Measurements from ENCODE around the gene PDE11A.

PDE11A gene

DNA sequence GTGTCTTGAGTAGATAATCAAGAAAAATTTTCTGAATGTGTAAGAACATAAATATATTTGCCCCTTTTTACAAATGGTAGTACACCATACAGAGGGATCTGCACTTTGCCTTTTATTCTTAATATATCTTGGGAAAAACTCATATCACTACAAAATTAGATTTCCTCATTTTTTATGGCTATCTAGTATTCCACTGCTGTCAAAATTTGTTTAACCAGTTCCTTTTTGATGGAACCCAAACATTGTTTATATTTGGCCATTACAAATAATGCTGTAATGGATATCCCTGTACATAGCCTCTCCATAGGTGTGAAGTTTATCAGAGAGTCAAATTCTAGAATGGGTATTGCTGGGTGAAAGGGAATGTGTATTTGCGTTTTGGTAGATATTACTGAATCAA, 436.9 kb downstream of the PDE11A start:
- DNase-seq = no peak
- no peak for TF ChIP-seq GATA1 (IDR thresholded peaks at IDR 0.05; ENCODE audit: low read depth, low read length)
- TF ChIP-seq POLR2A (IDR thresholded peaks at IDR 0.05; ENCODE audit: low read length) = no peak

GRCh38 chr2:177633910-177634294, 438.7 kb downstream of the PDE11A start:
- DNase-seq = no peak
- TF ChIP-seq POLR2A (IDR thresholded peaks at IDR 0.05; ENCODE audit: low read length) = no peak
- TF ChIP-seq GATA1 (IDR thresholded peaks at IDR 0.05; ENCODE audit: low read depth, low read length) = no peak

GRCh38 chr2:177633111-177633510, 439.5 kb downstream of the PDE11A start:
- DNase-seq = no peak
- TF ChIP-seq GATA1 (IDR thresholded peaks at IDR 0.05; ENCODE audit: low read depth, low read length) (no peak), POLR2A (IDR thresholded peaks at IDR 0.05; ENCODE audit: low read length) (no peak)

DNA sequence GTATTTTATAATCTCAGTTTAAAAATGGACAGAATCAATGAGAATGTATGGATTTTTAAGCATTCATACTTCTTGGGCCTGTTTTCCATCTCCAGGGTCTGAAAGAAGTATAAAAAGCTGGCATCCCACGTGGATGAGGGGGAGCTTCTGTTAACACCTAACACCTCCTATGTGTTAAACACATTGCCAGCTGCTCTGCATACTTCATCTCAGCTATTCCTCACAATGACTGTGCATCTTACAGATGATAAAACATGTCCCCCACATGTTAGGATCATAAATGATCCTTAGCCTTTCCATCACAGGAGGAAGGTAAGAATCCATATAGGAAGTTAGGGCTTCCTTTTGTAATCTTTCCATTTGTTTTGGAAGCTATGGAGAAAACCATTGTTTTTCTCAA, 440.9 kb downstream of the PDE11A start:
- DNase-seq = no peak

GRCh38 chr2:177629357-177630024, 443.1 kb downstream of the PDE11A start:
- TF ChIP-seq POLR2A (IDR thresholded peaks at IDR 0.05; ENCODE audit: low read length) (no peak), GATA1 (IDR thresholded peaks at IDR 0.05; ENCODE audit: low read depth, low read length) (no peak)
- DNase-seq = no peak

More for the DNA sequence above, 440.9 kb downstream of the PDE11A start:
- TF ChIP-seq POLR2A (IDR thresholded peaks at IDR 0.05; ENCODE audit: low read length) (no peak), GATA1 (IDR thresholded peaks at IDR 0.05; ENCODE audit: low read depth, low read length) (no peak)

DNA sequence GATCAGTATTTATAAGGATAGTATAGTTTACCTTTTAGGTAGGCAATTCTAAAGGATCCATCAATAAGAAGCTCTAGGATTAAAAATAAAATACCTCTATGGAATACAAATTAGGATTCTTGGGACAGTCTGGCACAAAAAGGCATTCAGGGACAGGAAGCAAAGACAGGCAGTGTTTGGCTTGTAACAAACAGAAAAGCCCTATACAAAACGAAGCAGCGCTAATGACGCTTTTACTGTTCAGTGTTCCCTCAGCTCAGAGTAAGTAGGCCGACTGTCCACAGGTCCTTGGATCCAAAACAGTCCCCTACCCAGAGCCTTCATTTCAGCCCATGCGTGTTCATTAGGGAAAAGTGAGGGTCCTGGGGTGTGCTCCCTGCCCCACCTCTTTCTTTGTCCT, 443.7 kb downstream of the PDE11A start:
- TF ChIP-seq GATA1 (IDR thresholded peaks at IDR 0.05; ENCODE audit: low read depth, low read length) = no peak
- TF ChIP-seq POLR2A (IDR thresholded peaks at IDR 0.05; ENCODE audit: low read length) = no peak
- DNase-seq = no peak

DNA sequence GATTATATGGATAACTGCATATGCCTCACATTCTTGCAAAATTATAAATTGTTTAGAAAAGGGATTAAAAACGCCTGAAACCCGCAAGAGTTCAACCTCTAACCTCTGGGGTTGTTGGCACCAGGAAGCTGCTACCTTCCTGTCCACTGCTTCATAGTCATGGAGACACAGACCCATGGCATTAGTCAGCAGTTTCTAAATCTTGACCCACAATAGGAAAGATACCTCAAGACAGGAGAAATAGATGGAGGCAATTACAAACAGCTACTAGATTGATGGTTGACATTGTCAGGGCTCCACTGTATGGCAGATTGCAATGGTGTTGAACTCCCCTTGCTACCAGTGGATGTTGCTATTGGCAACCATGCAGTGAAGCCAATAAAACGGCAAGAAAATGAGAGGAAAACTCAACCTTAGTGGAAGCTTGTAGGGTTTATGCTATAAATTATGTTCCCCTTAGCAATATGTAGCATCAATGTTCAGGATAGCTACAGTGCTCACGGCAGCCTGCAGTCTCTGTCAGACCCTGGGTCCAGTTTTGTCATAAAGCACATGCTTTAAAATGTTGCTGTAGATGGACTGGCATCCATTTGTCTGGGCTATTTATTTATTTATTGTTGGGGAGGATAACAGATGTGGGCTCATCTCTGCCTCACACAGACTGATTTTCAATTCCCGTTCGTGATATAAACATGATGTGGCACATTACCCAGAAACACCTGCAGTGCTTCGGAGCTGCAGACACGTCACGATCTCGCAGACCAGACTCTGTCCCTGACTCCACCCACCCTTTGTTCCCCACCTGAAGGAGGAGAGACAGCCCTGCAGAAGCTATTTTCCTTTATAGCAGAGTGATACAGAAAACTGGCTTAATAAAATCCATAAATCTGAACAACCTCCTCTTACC, 446.6 kb downstream of the PDE11A start:
- TF ChIP-seq GATA1 (IDR thresholded peaks at IDR 0.05; ENCODE audit: low read depth, low read length) (no peak), POLR2A (IDR thresholded peaks at IDR 0.05; ENCODE audit: low read length) (no peak)
- no peak for DNase-seq

- no peak for DNase-seq
- TF ChIP-seq GATA1 (IDR thresholded peaks at IDR 0.05; ENCODE audit: low read depth, low read length) (no peak), POLR2A (IDR thresholded peaks at IDR 0.05; ENCODE audit: low read length) (no peak)
Observed at GRCh38 chr2:177622521-177622920, 450.1 kb downstream of the PDE11A start.

DNA sequence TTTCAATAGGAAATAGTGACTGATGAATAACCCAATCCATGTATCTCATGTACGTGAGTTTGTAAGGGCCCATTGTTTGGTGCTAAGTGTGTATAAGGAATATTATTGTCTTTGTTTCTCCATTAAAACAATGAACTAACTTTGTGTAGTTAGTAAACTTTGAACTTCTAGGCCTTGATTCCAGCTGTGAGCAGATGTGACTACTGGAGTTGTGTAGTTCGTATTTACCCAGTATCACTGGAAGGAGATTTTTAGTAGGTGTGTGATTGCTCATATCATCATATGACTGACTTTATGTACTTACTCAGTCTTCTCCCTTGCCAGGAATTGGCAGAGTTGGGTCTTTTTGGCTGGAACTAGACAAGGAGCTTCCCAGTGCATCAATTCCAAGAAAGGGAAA, 452.6 kb downstream of the PDE11A start:
- no peak for DNase-seq
- TF ChIP-seq POLR2A (IDR thresholded peaks at IDR 0.05; ENCODE audit: low read length) (no peak), GATA1 (IDR thresholded peaks at IDR 0.05; ENCODE audit: low read depth, low read length) (no peak)

DNA sequence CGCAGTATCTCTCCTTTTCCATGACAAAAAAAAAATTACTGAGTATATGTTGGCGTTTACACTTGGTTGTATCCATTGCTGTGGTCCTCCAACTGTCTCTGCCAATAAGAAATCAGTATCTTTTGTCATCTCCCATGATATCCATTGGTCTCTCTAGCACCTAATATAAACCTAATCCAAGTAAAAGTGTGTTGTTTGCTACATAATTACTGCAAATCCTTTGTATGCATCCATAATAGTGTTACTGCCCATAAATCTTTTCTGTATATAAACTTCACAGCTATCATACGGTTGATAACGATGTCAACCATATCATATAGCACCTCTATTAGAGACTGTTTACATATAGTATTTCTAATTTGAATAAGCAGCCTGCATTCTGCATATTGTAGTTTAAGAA, 453.1 kb downstream of the PDE11A start:
- DNase-seq = no peak
- no peak for TF ChIP-seq POLR2A (IDR thresholded peaks at IDR 0.05; ENCODE audit: low read length)
- no peak for TF ChIP-seq GATA1 (IDR thresholded peaks at IDR 0.05; ENCODE audit: low read depth, low read length)

- TF ChIP-seq POLR2A (IDR thresholded peaks at IDR 0.05; ENCODE audit: low read length) = peak; percentile 50
- TF ChIP-seq GATA1 (IDR thresholded peaks at IDR 0.05; ENCODE audit: low read depth, low read length) = no peak
- peak; percentile 93 to 95 for DNase-seq
Observed at GRCh38 chr2:177618255-177619253, 454.0 kb downstream of the PDE11A start.

GRCh38 chr2:177617849-177618248, 454.7 kb downstream of the PDE11A start:
- DNase-seq = no peak
- TF ChIP-seq POLR2A (IDR thresholded peaks at IDR 0.05; ENCODE audit: low read length) (no peak), GATA1 (IDR thresholded peaks at IDR 0.05; ENCODE audit: low read depth, low read length) (no peak)

DNA sequence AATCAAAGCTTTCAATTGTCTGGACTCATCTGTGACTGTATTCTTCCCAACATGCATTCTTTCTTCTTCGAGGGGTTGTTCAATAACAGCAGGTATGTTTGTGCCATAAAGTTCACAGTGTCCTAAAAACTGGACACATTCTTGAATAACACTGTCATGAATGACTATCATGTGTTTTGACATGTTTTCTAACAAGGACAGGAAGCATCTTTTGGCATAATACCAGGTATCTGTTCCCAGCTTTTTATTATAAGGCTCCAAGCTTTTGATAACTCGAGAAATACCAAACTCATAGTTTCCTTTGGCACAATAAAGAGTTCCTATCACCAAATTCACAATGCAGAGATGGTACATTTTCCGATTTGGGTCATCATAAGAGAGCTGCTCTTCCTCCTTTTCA, 455.8 kb downstream of the PDE11A start:
- TF ChIP-seq POLR2A (IDR thresholded peaks at IDR 0.05; ENCODE audit: low read length) (no peak), GATA1 (IDR thresholded peaks at IDR 0.05; ENCODE audit: low read depth, low read length) (no peak)
- DNase-seq = no peak

DNA sequence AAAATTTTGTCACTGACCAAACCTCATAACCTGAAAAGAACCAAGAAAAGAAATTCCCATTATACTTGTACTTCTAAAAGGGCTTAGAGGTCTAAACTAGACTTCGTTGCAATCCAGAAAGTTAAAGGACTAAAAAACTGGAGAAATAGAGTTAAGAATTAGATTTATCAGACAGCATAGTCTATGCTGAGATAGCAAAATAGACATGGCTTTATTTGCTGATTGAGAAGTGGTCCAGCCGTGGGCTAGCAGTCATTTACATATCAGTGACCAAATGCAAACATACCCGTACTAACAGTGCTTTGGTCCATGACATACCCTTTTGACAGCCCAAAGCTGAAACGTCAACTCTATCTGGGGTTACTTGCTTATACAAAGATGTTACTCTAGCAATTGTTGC, 456.5 kb downstream of the PDE11A start:
- TF ChIP-seq POLR2A (IDR thresholded peaks at IDR 0.05; ENCODE audit: low read length) (no peak), GATA1 (IDR thresholded peaks at IDR 0.05; ENCODE audit: low read depth, low read length) (no peak)

More for the DNA sequence above, 456.5 kb downstream of the PDE11A start:
- no peak for DNase-seq
